Colon (tissue), 2 donors: Measurements from ENCODE around the gene PPP6R1.

ENCODE experiments used
- FAIRE-seq: peaks from 2 replicates; lab custom pipeline; 2012; peaks lifted over from hg19 to GRCh38; lab: Jason Lieb, UNC
- donor health status: control.
- donor health status: control.

The PPP6R1 gene

GRCh38 chr19:55258828-55259539 is at the start of gene PPP6R1:
Gene PPP6R1 (minus strand): TSS chr19:55259017. CDS start chr19:55247103, 11,914 bp downstream.
- FAIRE-seq = no peak

GRCh38 chr19:55308281-55308680 is 49.5 kb upstream of the PPP6R1 start:
- no peak for FAIRE-seq

- FAIRE-seq = no peak
These were observed 47.9 kb upstream of the PPP6R1 start for GRCh38 chr19:55306712-55307111.

GRCh38 chr19:55305983-55306562 is 47.3 kb upstream of the PPP6R1 start:
- no peak for FAIRE-seq

GRCh38 chr19:55305491-55305890 is 46.7 kb upstream of the PPP6R1 start:
- no peak for FAIRE-seq

GRCh38 chr19:55304980-55305379 is 46.2 kb upstream of the PPP6R1 start:
- no peak for FAIRE-seq

GRCh38 chr19:55304279-55304978 is 45.6 kb upstream of the PPP6R1 start:
- FAIRE-seq = no peak

GRCh38 chr19:55303477-55303876 is 44.7 kb upstream of the PPP6R1 start:
- FAIRE-seq = no peak

- FAIRE-seq = no peak
These were observed 43.5 kb upstream of the PPP6R1 start for GRCh38 chr19:55302318-55302703.

GRCh38 chr19:55301459-55302317 is 42.9 kb upstream of the PPP6R1 start:
- FAIRE-seq = no peak

GRCh38 chr19:55300886-55301458 is 42.2 kb upstream of the PPP6R1 start:
- no peak for FAIRE-seq

- FAIRE-seq = no peak
These were observed 41.2 kb upstream of the PPP6R1 start for GRCh38 chr19:55299991-55300390.

GRCh38 chr19:55297267-55297666 is 38.5 kb upstream of the PPP6R1 start:
- no peak for FAIRE-seq

GRCh38 chr19:55289117-55289796 is 30.4 kb upstream of the PPP6R1 start:
- no peak for FAIRE-seq

GRCh38 chr19:55287361-55288079 is 28.7 kb upstream of the PPP6R1 start:
- no peak for FAIRE-seq

GRCh38 chr19:55285229-55285890 is 26.5 kb upstream of the PPP6R1 start:
- FAIRE-seq = no peak

- no peak for FAIRE-seq
These were observed 25.7 kb upstream of the PPP6R1 start for GRCh38 chr19:55284405-55285058.

- FAIRE-seq = no peak
These were observed 24.9 kb upstream of the PPP6R1 start, which contains the start of gene BRSK1 for GRCh38 chr19:55283548-55284377. Gene BRSK1 (plus strand): TSS chr19:55283997. CDS start chr19:55284443, 446 bp downstream.
